Hepatocyte (in vitro differentiated cells): ENCODE results near the gene TMEM150B.

Source experiments
- CTCF ChIP-seq: fragments of 200-600 bp; sonication (generic); IDR thresholded peaks from 2 replicates; pipeline ENCODE4 v1.5.1; 2016; ENCODE audit warnings: antibody characterized with exemption, mild to moderate bottlenecking; ENCODE audit not compliant: poor library complexity
- EZH2 ChIP-seq: fragments of 200-600 bp; sonication (generic); IDR thresholded peaks from 2 replicates; pipeline ENCODE4 v1.6.1; 2016; ENCODE audit warnings: antibody characterized with exemption, mild to moderate bottlenecking, borderline replicate concordance

GRCh38 chr19:55312621-55313512 lies 12.3 kb downstream of the TMEM150B start:
- no peak for TF ChIP-seq CTCF
- no peak for TF ChIP-seq EZH2
